PFSK-1 (cell line): ENCODE data around the gene USP22.

Source experiments
- POLR2AphosphoS5 ChIP-seq: IDR thresholded peaks from 2 replicates; pipeline ENCODE4 v1.6.1; 2012; ENCODE audit warnings: low read depth, mild to moderate bottlenecking, control low read depth, low read length, moderate library complexity
- SIN3A ChIP-seq: IDR thresholded peaks from 2 replicates; pipeline ENCODE4 v1.6.1; 2012; ENCODE audit warnings: mild to moderate bottlenecking, low read length, moderate library complexity, borderline replicate concordance; ENCODE audit not compliant: insufficient read depth
- TAF1 ChIP-seq: IDR thresholded peaks from 2 replicates; pipeline ENCODE4 v1.6.1; 2012; ENCODE audit warnings: low read length, control low read depth, borderline replicate concordance; ENCODE audit not compliant: insufficient read depth
- TF ChIP-seq, protein P1 (sequence below), 2 experiments: IDR thresholded peaks; 2 replicates each; pipeline versions ENCODE4 v1.6.1 to v1.8.0; 2011 to 2012; ENCODE audit warnings: low read depth in 2 of 2, low read length in 2 of 2, control low read depth in 1 of 2, inconsistent platforms in 1 of 2, mild to moderate bottlenecking in 1 of 2, moderate library complexity in 1 of 2; ENCODE audit not compliant: insufficient read depth in 1 of 2

DNA sequence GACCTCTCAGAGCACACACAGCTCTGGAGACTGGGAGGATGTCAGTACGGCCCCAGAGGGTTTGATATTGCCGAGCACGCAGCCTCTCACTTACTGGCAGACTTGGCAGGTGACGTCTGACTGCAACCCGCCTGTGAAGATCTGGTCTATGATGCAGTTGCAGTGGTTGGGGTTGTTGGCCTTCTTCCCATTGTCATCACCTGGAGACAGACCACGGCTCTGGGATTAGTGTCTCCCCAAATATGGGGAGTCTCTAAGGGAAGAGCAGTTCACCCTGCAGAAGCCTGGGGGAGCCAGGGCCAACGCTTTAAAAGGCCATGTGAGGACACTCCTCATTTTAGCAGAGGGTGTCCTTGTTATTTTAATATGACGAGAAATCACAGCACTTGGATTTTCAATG, 30.1 kb downstream of the USP22 start:
- TF ChIP-seq POLR2AphosphoS5 (no peak), TAF1 (no peak), SIN3A (no peak)
- TF ChIP-seq, protein P1, sequence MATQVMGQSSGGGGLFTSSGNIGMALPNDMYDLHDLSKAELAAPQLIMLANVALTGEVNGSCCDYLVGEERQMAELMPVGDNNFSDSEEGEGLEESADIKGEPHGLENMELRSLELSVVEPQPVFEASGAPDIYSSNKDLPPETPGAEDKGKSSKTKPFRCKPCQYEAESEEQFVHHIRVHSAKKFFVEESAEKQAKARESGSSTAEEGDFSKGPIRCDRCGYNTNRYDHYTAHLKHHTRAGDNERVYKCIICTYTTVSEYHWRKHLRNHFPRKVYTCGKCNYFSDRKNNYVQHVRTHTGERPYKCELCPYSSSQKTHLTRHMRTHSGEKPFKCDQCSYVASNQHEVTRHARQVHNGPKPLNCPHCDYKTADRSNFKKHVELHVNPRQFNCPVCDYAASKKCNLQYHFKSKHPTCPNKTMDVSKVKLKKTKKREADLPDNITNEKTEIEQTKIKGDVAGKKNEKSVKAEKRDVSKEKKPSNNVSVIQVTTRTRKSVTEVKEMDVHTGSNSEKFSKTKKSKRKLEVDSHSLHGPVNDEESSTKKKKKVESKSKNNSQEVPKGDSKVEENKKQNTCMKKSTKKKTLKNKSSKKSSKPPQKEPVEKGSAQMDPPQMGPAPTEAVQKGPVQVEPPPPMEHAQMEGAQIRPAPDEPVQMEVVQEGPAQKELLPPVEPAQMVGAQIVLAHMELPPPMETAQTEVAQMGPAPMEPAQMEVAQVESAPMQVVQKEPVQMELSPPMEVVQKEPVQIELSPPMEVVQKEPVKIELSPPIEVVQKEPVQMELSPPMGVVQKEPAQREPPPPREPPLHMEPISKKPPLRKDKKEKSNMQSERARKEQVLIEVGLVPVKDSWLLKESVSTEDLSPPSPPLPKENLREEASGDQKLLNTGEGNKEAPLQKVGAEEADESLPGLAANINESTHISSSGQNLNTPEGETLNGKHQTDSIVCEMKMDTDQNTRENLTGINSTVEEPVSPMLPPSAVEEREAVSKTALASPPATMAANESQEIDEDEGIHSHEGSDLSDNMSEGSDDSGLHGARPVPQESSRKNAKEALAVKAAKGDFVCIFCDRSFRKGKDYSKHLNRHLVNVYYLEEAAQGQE (IDR thresholded peaks at IDR 0.05; ENCODE audit: insufficient read depth in 1 of 2, low read depth in 2 of 2, low read length in 2 of 2) = no peak
